ENCODE results near the gene NR1H4. TPM values are rescaled to one million over a fixed set of nuclear protein-coding genes. Genes with fewer than 3 reads are reported as not detected.
A peak's percentile ranks its signal among the peaks of the same experiment; 100 is the strongest.

NR1H4 gene
- total and polyA plus RNA-seq, 2 of the 13 experiments (the other 11 are each of a cell fraction or from before 2014, with no cell fraction given) = 27.3 to 114 TPM

DNA sequence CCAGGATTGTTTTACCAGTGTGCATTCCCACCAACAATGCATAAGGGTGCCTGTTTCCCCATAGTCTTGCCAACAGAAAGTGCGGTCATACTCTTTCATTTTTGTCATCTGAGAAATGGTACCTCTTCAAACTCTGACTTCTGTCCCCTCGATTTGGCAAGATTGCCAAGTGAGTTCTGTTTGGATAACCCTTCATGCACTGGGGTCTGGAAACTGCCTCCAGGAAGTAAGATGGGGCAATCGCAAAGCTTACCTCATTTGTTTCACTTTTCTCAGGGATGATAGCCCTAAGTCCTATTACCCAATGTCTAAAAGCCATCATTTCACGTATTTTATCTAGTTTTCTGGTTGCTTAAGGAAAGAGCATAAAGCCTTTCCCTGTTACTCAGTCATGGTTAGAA is 28.6 kb upstream of the NR1H4 start (continued):
- TF ChIP-seq ZNF567 (CRISPR knock-in tag; IDR thresholded peaks at IDR 0.05; ENCODE audit: borderline replicate concordance) (no peak), TBX2 (CRISPR knock-in tag; IDR thresholded peaks at IDR 0.05; ENCODE audit: borderline replicate concordance) (peak; percentile 24; the same call in 1 of the 2 replicates), ZFP36L1 (CRISPR knock-in tag; IDR thresholded peaks at IDR 0.05) (no peak), CBFB (CRISPR knock-in tag; IDR thresholded peaks at IDR 0.05) (no peak), ZNF484 (CRISPR knock-in tag; IDR thresholded peaks at IDR 0.05; ENCODE audit: borderline replicate concordance, low read depth) (no peak), ELF4 (CRISPR knock-in tag; IDR thresholded peaks at IDR 0.05; ENCODE audit: borderline replicate concordance) (no peak), KMT2A (CRISPR knock-in tag; IDR thresholded peaks at IDR 0.05) (no peak), ZNF274 (CRISPR knock-in tag; IDR thresholded peaks at IDR 0.05) (no peak), ZNF557 (CRISPR knock-in tag; IDR thresholded peaks at IDR 0.05) (no peak), ZNF614 (CRISPR knock-in tag; IDR thresholded peaks at IDR 0.05; ENCODE audit: borderline replicate concordance) (0 out of 2 replicates have a peak, but pooled peaks have one; percentile 43), SRSF4 (IDR thresholded peaks at IDR 0.05; ENCODE audit: low read depth, low read length, poor library complexity, severe bottlenecking) (no peak), RXRB (CRISPR knock-in tag; IDR thresholded peaks at IDR 0.05; ENCODE audit: borderline replicate concordance) (peak; percentile 32; the same call in 1 of the 2 replicates), BRD4 (CRISPR knock-in tag; IDR thresholded peaks at IDR 0.05) (no peak), TRIM24 (CRISPR knock-in tag; IDR thresholded peaks at IDR 0.05) (no peak), PRMT3 (CRISPR knock-in tag; IDR thresholded peaks at IDR 0.05; ENCODE audit: borderline replicate concordance, low read depth) (no peak), CENPX (CRISPR knock-in tag; IDR thresholded peaks at IDR 0.05) (no peak), ZNF737 (CRISPR knock-in tag; IDR thresholded peaks at IDR 0.05; ENCODE audit: borderline replicate concordance) (no peak), ZNF543 (CRISPR knock-in tag; IDR thresholded peaks at IDR 0.05) (no peak)
- TF ChIP-seq, protein P1, sequence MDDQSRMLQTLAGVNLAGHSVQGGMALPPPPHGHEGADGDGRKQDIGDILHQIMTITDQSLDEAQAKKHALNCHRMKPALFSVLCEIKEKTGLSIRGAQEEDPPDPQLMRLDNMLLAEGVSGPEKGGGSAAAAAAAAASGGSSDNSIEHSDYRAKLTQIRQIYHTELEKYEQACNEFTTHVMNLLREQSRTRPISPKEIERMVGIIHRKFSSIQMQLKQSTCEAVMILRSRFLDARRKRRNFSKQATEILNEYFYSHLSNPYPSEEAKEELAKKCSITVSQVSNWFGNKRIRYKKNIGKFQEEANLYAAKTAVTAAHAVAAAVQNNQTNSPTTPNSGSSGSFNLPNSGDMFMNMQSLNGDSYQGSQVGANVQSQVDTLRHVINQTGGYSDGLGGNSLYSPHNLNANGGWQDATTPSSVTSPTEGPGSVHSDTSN (CRISPR knock-in tag; IDR thresholded peaks at IDR 0.05; ENCODE audit: borderline replicate concordance) = no peak
- TF ChIP-seq, protein P2, sequence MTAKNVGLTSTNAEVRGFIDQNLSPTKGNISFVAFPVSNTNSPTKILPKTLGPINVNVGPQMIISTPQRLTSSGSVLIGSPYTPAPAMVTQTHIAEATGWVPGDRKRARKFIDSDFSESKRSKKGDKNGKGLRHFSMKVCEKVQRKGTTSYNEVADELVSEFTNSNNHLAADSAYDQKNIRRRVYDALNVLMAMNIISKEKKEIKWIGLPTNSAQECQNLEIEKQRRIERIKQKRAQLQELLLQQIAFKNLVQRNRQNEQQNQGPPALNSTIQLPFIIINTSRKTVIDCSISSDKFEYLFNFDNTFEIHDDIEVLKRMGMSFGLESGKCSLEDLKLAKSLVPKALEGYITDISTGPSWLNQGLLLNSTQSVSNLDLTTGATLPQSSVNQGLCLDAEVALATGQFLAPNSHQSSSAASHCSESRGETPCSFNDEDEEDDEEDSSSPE (CRISPR knock-in tag; IDR thresholded peaks at IDR 0.05) = no peak
- TF ChIP-seq, protein P3, sequence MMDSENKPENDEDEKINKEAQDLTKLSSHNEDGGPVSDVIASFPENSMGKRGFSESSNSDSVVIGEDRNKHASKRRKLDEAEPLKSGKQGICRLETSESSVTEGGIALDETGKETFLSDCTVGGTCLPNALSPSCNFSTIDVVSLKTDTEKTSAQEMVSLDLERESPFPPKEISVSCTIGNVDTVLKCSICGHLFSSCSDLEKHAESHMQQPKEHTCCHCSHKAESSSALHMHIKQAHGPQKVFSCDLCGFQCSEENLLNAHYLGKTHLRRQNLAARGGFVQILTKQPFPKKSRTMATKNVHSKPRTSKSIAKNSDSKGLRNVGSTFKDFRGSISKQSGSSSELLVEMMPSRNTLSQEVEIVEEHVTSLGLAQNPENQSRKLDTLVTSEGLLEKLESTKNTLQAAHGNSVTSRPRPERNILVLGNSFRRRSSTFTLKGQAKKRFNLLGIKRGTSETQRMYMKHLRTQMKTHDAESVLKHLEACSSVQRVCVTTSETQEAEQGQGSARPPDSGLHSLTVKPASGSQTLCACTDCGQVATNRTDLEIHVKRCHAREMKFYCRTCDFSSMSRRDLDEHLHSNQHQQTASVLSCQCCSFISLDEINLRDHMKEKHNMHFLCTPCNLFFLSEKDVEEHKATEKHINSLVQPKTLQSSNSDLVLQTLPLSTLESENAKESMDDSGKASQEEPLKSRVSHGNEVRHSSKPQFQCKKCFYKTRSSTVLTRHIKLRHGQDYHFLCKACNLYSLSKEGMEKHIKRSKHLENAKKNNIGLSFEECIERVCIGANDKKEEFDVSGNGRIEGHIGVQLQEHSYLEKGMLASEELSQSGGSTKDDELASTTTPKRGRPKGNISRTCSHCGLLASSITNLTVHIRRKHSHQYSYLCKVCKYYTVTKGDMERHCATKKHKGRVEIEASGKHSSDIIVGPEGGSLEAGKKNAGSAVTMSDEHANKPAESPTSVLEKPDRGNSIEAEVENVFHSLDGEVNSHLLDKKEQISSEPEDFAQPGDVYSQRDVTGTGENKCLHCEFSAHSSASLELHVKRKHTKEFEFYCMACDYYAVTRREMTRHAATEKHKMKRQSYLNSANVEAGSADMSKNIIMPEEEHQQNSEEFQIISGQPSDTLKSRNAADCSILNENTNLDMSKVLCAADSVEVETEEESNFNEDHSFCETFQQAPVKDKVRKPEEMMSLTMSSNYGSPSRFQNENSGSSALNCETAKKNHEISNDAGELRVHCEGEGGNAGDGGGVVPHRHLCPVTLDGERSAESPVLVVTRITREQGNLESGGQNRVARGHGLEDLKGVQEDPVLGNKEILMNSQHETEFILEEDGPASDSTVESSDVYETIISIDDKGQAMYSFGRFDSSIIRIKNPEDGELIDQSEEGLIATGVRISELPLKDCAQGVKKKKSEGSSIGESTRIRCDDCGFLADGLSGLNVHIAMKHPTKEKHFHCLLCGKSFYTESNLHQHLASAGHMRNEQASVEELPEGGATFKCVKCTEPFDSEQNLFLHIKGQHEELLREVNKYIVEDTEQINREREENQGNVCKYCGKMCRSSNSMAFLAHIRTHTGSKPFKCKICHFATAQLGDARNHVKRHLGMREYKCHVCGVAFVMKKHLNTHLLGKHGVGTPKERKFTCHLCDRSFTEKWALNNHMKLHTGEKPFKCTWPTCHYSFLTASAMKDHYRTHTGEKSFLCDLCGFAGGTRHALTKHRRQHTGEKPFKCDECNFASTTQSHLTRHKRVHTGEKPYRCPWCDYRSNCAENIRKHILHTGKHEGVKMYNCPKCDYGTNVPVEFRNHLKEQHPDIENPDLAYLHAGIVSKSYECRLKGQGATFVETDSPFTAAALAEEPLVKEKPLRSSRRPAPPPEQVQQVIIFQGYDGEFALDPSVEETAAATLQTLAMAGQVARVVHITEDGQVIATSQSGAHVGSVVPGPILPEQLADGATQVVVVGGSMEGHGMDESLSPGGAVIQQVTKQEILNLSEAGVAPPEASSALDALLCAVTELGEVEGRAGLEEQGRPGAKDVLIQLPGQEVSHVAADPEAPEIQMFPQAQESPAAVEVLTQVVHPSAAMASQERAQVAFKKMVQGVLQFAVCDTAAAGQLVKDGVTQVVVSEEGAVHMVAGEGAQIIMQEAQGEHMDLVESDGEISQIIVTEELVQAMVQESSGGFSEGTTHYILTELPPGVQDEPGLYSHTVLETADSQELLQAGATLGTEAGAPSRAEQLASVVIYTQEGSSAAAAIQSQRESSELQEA (CRISPR knock-in tag; IDR thresholded peaks at IDR 0.05; ENCODE audit: not compliant biosample characterization) = no peak
